DND-41 (cell line): ENCODE data around the gene GGT7.
A peak's percentile ranks its signal among the peaks of the same experiment; 100 is the strongest.

Experiments used
- ATAC-seq: fragments of 200-7000 bp; cut with Tn5 transposase; 3 replicates; pipeline ENCODE4 v1.9.1; 2021; ENCODE audit warnings: low read depth; ENCODE audit not compliant: insufficient read depth
- DNase-seq: peaks from one replicate; pipeline ENCODE4 v3.0.0-alpha.2; 2020
- H2AFZ ChIP-seq: 2 replicates; pipeline ENCODE4 v1.6.0; 2012; ENCODE audit warnings: low read depth, low read length
- H3K27ac ChIP-seq: 2 replicates; pipeline ENCODE4 v1.5.1; 2012; ENCODE audit warnings: low read length, inconsistent platforms
- H3K27me3 ChIP-seq: fragments of 200-600 bp; sonication (generic); 2 replicates; pipeline ENCODE4 v1.6.0; 2012; ENCODE audit warnings: low read length, mild to moderate bottlenecking, inconsistent platforms; ENCODE audit not compliant: insufficient read depth, poor library complexity
- H3K36me3 ChIP-seq: 2 replicates; pipeline ENCODE4 v1.5.1; 2012; ENCODE audit warnings: low read length, inconsistent platforms; ENCODE audit not compliant: insufficient read depth
- H3K4me1 ChIP-seq: 2 replicates; pipeline ENCODE4 v1.5.1; 2012; ENCODE audit warnings: mild to moderate bottlenecking, low read length; ENCODE audit not compliant: insufficient read depth
- H3K4me2 ChIP-seq: 2 replicates; pipeline ENCODE4 v1.6.0; 2012; ENCODE audit warnings: mild to moderate bottlenecking, moderate library complexity, low read length, inconsistent platforms; ENCODE audit not compliant: insufficient read depth
- H3K4me3 ChIP-seq, 2 experiments: fragments of 200-600 bp in 1 of 2; shearing (Covaris generic) in 1 of 2; 2 replicates each; pipeline ENCODE4 v1.5.1; 2012 to 2016; ENCODE audit warnings: inconsistent platforms in 2 of 2, low read length in 2 of 2, mild to moderate bottlenecking in 2 of 2, low read depth in 1 of 2, moderate library complexity in 1 of 2
- H3K79me2 ChIP-seq: 2 replicates; pipeline ENCODE4 v1.6.0; 2012; ENCODE audit warnings: low read length, inconsistent platforms; ENCODE audit not compliant: insufficient read depth
- H3K9ac ChIP-seq: 2 replicates; pipeline ENCODE4 v1.6.0; 2012; ENCODE audit warnings: low read depth, mild to moderate bottlenecking, inconsistent platforms, low read length, moderate library complexity
- H3K9me3 ChIP-seq: 2 replicates; pipeline ENCODE4 v1.5.1; 2012; ENCODE audit warnings: low read length, moderate library complexity, mild to moderate bottlenecking, inconsistent platforms; ENCODE audit not compliant: insufficient read depth, severe bottlenecking
- H4K20me1 ChIP-seq: 2 replicates; pipeline ENCODE4 v1.6.0; 2012; ENCODE audit warnings: low read length; ENCODE audit not compliant: insufficient read depth
- CTCF ChIP-seq: IDR thresholded peaks from 2 replicates; pipeline ENCODE4 v1.5.1; 2012; ENCODE audit warnings: borderline replicate concordance, low read length, moderate library complexity, mild to moderate bottlenecking; ENCODE audit not compliant: poor library complexity, severe bottlenecking; ENCODE audit errors: extremely low read depth
- EZH2 ChIP-seq: IDR thresholded peaks from 3 replicates; pipeline ENCODE4 v1.6.1; 2012; ENCODE audit warnings: borderline replicate concordance, low read depth, mild to moderate bottlenecking, moderate library complexity, low read length, inconsistent platforms; ENCODE audit not compliant: severe bottlenecking

GGT7 gene

GRCh38 chr20:34871966-34872621 lies 562 bp downstream of the GGT7 start:
- peak overlapping the region; percentile 85 for H2AFZ ChIP-seq

GRCh38 chr20:34871320-34871926 lies 1.2 kb downstream of the GGT7 start:
- Histone ChIP-seq H3K4me3 (peak overlapping the region in 1 of 2 experiments; percentile 63; a peak in 2 of 4 replicates), H3K79me2 (peaks cover 26% of the 10 kb centered on the region), H3K36me3 (no peaks in the 10 kb centered on the region), H3K9ac (peak overlapping the region; percentile 64; the same call in 1 of the 2 replicates), H3K27me3 (peaks cover under 1% of the 10 kb centered on the region), H3K4me1 (peaks cover 53% of the 10 kb centered on the region), H2AFZ (no peak overlapping the region), H4K20me1 (0 out of 2 replicates have a peak, but pooled peaks cover 2% of the 10 kb centered on the region), H3K9me3 (no peaks in the 10 kb centered on the region), H3K27ac (peak overlapping the region; percentile 64; the same call in 1 of the 2 replicates), H3K4me2 (peak overlapping the region; percentile 91)
- ATAC-seq (no peak), DNase-seq (no peak)
- no peak for TF ChIP-seq EZH2
- no peak for TF ChIP-seq CTCF

More at GRCh38 chr20:34871966-34872621, 562 bp downstream of the GGT7 start:
- H3K4me1 ChIP-seq: peaks cover 59% of the 10 kb centered on the region
- no peaks in the 10 kb centered on the region for H4K20me1 ChIP-seq
- peaks cover 7% of the 10 kb centered on the region for H3K27me3 ChIP-seq
- peak overlapping the region; percentile 64 for H3K27ac ChIP-seq
- H3K79me2 ChIP-seq: peaks cover 26% of the 10 kb centered on the region
- peak overlapping the region; percentile 27 to 63; a peak in 3 of 4 replicates for H3K4me3 ChIP-seq
- H3K4me2 ChIP-seq: peak overlapping the region; percentile 91
- DNase-seq (no peak), ATAC-seq (no peak)
- H3K9ac ChIP-seq: peak overlapping the region; percentile 64
- no peaks in the 10 kb centered on the region for H3K9me3 ChIP-seq
- TF ChIP-seq EZH2 (no peak), CTCF (no peak)
- H3K36me3 ChIP-seq: no peaks in the 10 kb centered on the region

GRCh38 chr20:34864216-34864615 lies 8.4 kb downstream of the GGT7 start:
- H3K79me2 ChIP-seq: no peaks in the 10 kb centered on the region
- H3K9ac ChIP-seq: no peak overlapping the region
- no peaks in the 10 kb centered on the region for H3K27me3 ChIP-seq
- TF ChIP-seq EZH2 (no peak), CTCF (no peak)
- no peaks in the 10 kb centered on the region for H3K4me1 ChIP-seq
- H4K20me1 ChIP-seq: 0 out of 2 replicates have a peak, but pooled peaks cover 5% of the 10 kb centered on the region
- no peak overlapping the region for H2AFZ ChIP-seq
- H3K36me3 ChIP-seq: peaks cover 32% of the 10 kb centered on the region
- H3K9me3 ChIP-seq: no peaks in the 10 kb centered on the region
- H3K27ac ChIP-seq: no peak overlapping the region
- H3K4me2 ChIP-seq: no peak overlapping the region
- no peak overlapping the region for H3K4me3 ChIP-seq
- no peak for DNase-seq
- ATAC-seq: no peak
